ENCODE measurements around the gene VSTM2L.

The VSTM2L gene

DNA sequence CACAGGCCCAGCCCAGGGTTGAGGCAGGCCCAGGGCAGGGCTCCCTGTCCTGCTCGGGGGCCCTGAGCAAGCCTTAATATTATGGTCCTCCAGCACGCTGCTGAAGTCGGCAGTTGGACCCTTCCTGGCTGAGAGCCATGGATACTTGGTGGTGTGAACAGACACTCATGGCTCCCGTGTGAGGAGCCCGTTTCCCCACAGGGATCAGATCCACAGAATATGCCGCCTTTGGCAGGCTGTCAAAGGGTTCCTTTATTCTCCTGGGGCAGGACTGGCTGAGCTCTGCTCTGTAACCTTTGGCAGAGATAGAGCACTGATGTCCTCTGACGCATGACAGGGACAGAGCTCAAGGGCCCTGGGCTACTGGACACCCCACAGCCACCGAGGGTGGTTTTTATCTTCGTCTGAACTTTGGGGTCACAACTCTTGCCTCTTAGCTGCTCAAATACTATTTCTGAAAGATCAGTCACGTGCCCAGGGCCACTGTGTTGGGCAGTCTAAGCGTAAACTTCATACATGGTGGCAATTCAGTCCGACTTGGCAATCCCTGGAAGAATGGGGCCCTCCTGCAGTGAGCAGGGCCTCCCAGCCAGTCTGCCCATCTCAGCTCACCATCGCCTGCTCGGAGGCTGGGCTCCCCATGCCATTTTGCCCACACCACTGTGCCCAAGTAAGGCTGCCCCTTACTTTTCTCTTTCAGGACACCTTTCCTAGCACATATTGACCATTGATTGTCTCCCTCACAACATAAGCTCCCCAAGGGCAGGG is 81.3 kb downstream of the VSTM2L start:
- no peak; the same call in 2 of the 3 replicates for ATAC-seq
- TF ChIP-seq, protein P1, sequence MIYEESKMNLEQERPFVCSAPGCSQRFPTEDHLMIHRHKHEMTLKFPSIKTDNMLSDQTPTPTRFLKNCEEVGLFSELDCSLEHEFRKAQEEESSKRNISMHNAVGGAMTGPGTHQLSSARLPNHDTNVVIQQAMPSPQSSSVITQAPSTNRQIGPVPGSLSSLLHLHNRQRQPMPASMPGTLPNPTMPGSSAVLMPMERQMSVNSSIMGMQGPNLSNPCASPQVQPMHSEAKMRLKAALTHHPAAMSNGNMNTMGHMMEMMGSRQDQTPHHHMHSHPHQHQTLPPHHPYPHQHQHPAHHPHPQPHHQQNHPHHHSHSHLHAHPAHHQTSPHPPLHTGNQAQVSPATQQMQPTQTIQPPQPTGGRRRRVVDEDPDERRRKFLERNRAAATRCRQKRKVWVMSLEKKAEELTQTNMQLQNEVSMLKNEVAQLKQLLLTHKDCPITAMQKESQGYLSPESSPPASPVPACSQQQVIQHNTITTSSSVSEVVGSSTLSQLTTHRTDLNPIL (CRISPR knock-in tag; IDR thresholded peaks at IDR 0.05; ENCODE audit: low read depth) = no peak
- TF ChIP-seq CSDC2 (CRISPR knock-in tag; IDR thresholded peaks at IDR 0.05) (no peak), ZFP30 (CRISPR knock-in tag; IDR thresholded peaks at IDR 0.05) (no peak), PPARA (CRISPR knock-in tag; IDR thresholded peaks at IDR 0.05; ENCODE audit: borderline replicate concordance) (no peak), ZFP3 (CRISPR knock-in tag; IDR thresholded peaks at IDR 0.05) (no peak), RARB (CRISPR knock-in tag; IDR thresholded peaks at IDR 0.05) (no peak), ZNF565 (CRISPR knock-in tag; conservative IDR thresholded peaks at IDR 0.05; ENCODE audit: low read depth) (no peak), GLIS3 (CRISPR knock-in tag; IDR thresholded peaks at IDR 0.05) (no peak), ZNF70 (CRISPR knock-in tag; IDR thresholded peaks at IDR 0.05) (no peak), OSR1 (CRISPR knock-in tag; IDR thresholded peaks at IDR 0.05) (no peak), ISL1 (CRISPR knock-in tag; IDR thresholded peaks at IDR 0.05) (no peak), SNAI2 (CRISPR knock-in tag; IDR thresholded peaks at IDR 0.05) (no peak), TOX (CRISPR knock-in tag; IDR thresholded peaks at IDR 0.05; ENCODE audit: borderline replicate concordance) (no peak)
- TF ChIP-seq, protein P2, sequence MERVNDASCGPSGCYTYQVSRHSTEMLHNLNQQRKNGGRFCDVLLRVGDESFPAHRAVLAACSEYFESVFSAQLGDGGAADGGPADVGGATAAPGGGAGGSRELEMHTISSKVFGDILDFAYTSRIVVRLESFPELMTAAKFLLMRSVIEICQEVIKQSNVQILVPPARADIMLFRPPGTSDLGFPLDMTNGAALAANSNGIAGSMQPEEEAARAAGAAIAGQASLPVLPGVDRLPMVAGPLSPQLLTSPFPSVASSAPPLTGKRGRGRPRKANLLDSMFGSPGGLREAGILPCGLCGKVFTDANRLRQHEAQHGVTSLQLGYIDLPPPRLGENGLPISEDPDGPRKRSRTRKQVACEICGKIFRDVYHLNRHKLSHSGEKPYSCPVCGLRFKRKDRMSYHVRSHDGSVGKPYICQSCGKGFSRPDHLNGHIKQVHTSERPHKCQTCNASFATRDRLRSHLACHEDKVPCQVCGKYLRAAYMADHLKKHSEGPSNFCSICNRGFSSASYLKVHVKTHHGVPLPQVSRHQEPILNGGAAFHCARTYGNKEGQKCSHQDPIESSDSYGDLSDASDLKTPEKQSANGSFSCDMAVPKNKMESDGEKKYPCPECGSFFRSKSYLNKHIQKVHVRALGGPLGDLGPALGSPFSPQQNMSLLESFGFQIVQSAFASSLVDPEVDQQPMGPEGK (CRISPR knock-in tag; IDR thresholded peaks at IDR 0.05; ENCODE audit: borderline replicate concordance) = no peak
- TF ChIP-seq, protein P3, sequence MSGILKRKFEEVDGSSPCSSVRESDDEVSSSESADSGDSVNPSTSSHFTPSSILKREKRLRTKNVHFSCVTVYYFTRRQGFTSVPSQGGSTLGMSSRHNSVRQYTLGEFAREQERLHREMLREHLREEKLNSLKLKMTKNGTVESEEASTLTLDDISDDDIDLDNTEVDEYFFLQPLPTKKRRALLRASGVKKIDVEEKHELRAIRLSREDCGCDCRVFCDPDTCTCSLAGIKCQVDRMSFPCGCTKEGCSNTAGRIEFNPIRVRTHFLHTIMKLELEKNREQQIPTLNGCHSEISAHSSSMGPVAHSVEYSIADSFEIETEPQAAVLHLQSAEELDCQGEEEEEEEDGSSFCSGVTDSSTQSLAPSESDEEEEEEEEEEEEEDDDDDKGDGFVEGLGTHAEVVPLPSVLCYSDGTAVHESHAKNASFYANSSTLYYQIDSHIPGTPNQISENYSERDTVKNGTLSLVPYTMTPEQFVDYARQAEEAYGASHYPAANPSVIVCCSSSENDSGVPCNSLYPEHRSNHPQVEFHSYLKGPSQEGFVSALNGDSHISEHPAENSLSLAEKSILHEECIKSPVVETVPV (CRISPR knock-in tag; IDR thresholded peaks at IDR 0.05) = no peak
- TF ChIP-seq, protein P4, sequence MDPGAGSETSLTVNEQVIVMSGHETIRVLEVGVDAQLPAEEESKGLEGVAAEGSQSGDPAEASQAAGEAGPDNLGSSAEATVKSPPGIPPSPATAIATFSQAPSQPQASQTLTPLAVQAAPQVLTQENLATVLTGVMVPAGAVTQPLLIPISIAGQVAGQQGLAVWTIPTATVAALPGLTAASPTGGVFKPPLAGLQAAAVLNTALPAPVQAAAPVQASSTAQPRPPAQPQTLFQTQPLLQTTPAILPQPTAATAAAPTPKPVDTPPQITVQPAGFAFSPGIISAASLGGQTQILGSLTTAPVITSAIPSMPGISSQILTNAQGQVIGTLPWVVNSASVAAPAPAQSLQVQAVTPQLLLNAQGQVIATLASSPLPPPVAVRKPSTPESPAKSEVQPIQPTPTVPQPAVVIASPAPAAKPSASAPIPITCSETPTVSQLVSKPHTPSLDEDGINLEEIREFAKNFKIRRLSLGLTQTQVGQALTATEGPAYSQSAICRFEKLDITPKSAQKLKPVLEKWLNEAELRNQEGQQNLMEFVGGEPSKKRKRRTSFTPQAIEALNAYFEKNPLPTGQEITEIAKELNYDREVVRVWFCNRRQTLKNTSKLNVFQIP (CRISPR knock-in tag; IDR thresholded peaks at IDR 0.05; ENCODE audit: borderline replicate concordance, low read depth) = no peak

DNA sequence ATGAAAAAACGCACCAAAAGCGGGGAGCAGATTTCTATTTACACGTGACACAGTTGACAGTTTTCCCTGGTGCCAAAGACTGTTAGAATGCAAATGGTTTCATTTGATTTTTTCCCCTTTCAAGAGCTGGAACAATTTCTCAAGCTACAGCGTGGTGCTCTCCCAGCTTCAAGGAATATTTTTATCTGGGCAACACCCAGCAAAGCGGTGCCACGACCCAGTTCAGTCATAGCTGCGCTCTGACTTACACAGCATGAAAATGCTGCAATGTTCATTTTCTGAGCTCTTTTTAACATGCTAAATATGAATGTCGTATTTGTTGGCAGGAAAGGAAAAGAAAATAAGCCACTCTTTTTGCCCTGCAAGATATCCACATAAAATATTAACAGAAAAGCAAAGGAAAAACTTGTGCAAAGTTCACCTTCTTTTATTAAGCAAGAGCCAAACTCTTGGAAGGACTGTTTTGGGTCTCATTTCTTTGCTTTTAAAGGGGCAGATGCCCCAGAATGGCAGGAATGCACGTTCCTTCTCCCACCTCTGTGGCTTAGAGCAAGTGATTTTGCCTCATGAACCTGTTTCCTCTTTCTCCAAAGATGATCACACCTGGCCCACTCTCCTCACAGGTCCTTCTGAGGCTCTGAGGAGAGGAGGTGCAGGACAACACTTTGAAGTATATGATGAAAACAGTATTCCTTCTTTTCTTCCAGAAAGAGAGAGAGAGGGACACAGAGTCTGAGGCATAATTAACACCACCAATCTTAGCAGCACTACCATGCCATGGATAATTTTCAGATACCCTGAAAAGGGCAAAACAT is 83.3 kb downstream of the VSTM2L start:
- ATAC-seq = no peak
- TF ChIP-seq, protein P4 (CRISPR knock-in tag; IDR thresholded peaks at IDR 0.05; ENCODE audit: borderline replicate concordance, low read depth) = no peak
- no peak for TF ChIP-seq PPARA (CRISPR knock-in tag; IDR thresholded peaks at IDR 0.05; ENCODE audit: borderline replicate concordance)
- TF ChIP-seq, protein P5, sequence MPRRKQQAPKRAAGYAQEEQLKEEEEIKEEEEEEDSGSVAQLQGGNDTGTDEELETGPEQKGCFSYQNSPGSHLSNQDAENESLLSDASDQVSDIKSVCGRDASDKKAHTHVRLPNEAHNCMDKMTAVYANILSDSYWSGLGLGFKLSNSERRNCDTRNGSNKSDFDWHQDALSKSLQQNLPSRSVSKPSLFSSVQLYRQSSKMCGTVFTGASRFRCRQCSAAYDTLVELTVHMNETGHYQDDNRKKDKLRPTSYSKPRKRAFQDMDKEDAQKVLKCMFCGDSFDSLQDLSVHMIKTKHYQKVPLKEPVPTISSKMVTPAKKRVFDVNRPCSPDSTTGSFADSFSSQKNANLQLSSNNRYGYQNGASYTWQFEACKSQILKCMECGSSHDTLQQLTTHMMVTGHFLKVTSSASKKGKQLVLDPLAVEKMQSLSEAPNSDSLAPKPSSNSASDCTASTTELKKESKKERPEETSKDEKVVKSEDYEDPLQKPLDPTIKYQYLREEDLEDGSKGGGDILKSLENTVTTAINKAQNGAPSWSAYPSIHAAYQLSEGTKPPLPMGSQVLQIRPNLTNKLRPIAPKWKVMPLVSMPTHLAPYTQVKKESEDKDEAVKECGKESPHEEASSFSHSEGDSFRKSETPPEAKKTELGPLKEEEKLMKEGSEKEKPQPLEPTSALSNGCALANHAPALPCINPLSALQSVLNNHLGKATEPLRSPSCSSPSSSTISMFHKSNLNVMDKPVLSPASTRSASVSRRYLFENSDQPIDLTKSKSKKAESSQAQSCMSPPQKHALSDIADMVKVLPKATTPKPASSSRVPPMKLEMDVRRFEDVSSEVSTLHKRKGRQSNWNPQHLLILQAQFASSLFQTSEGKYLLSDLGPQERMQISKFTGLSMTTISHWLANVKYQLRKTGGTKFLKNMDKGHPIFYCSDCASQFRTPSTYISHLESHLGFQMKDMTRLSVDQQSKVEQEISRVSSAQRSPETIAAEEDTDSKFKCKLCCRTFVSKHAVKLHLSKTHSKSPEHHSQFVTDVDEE (CRISPR knock-in tag; IDR thresholded peaks at IDR 0.05) = no peak
- no peak for TF ChIP-seq RARB (CRISPR knock-in tag; IDR thresholded peaks at IDR 0.05)
- no peak for TF ChIP-seq ZNF565 (CRISPR knock-in tag; conservative IDR thresholded peaks at IDR 0.05; ENCODE audit: low read depth)
